Stimulated activated CD4-positive, alpha-beta T cell treated with anti-CD3 and anti-CD28 coated beads, TNF-alpha, amount 100 ng/mL, for 1 hour (primary cell): Measurements from ENCODE around the gene C16orf96.
A peak's percentile ranks its signal among the peaks of the same experiment; 100 is the strongest.

Experiments used
- DNase-seq, 3 donors: peaks; one replicate each; pipeline ENCODE4 v3.0.0-alpha.2; 2020; ENCODE audit warnings: low read depth in 3 of 3, low spot score in 1 of 3

Gene C16orf96

GRCh38 chr16:4615384-4616046 lies 59.4 kb downstream of the C16orf96 start:
- DNase-seq = no peak

- peak; percentile 96 to 98 (median 97) for DNase-seq
Observed at GRCh38 chr16:4616047-4616811, 60.1 kb downstream of the C16orf96 start.

- DNase-seq = no peak
Observed at GRCh38 chr16:4617880-4618279, 61.7 kb downstream of the C16orf96 start.

- DNase-seq = no peak
Observed at GRCh38 chr16:4618645-4619418, 62.7 kb downstream of the C16orf96 start.

- no peak for DNase-seq
Observed at GRCh38 chr16:4623593-4623992, 67.5 kb downstream of the C16orf96 start.

- peak; percentile 80 to 83 (median 80) for DNase-seq
Observed at GRCh38 chr16:4624015-4624826, 68.1 kb downstream of the C16orf96 start, which contains the start of gene MGRN1. TSS of gene MGRN1 (plus strand) at chr16:4624826. CDS start at chr16:4624961, 135 bp downstream.

- peak in 1 of 3 donors; percentile 54 for DNase-seq
Observed at GRCh38 chr16:4624827-4625559, 68.9 kb downstream of the C16orf96 start.

- no peak for DNase-seq
Observed at GRCh38 chr16:4625560-4626159, 69.5 kb downstream of the C16orf96 start.

GRCh38 chr16:4626396-4626795 lies 70.3 kb downstream of the C16orf96 start:
- DNase-seq = no peak

GRCh38 chr16:4628283-4628682 lies 72.1 kb downstream of the C16orf96 start:
- no peak for DNase-seq

GRCh38 chr16:4631444-4631843 lies 75.3 kb downstream of the C16orf96 start:
- DNase-seq = no peak

- no peak for DNase-seq
Observed at GRCh38 chr16:4633910-4634635, 77.9 kb downstream of the C16orf96 start.

GRCh38 chr16:4634768-4635167 lies 78.6 kb downstream of the C16orf96 start:
- DNase-seq = no peak

GRCh38 chr16:4636196-4636595 lies 80.1 kb downstream of the C16orf96 start:
- no peak for DNase-seq

- DNase-seq = no peak
Observed at GRCh38 chr16:4637501-4638166, 81.5 kb downstream of the C16orf96 start.

GRCh38 chr16:4639899-4640509 lies 83.9 kb downstream of the C16orf96 start:
- DNase-seq = no peak

- no peak for DNase-seq
Observed at GRCh38 chr16:4640572-4641305, 84.6 kb downstream of the C16orf96 start.

- no peak for DNase-seq
Observed at GRCh38 chr16:4641306-4641687, 85.2 kb downstream of the C16orf96 start.
